Prostate gland (tissue), 2 donors: ENCODE data around the gene APAF1.

ENCODE experiments used
- CTCF ChIP-seq, 4 experiments: fragments of 200-600 bp in 2 of 4; fragments of 450-650 bp in 2 of 4; sonication (generic) in 2 of 4; IDR thresholded peaks; 1 replicate in 3 of 4; 2 replicates in 1 of 4; pipeline ENCODE4 v1.5.1; 2016 to 2019; ENCODE audit warnings: antibody characterized with exemption in 4 of 4, mild to moderate bottlenecking in 2 of 4, moderate library complexity in 2 of 4
- POLR2A ChIP-seq: fragments of 450-650 bp; IDR thresholded peaks from one replicate; pipeline ENCODE4 v1.6.1; 2016; ENCODE audit warnings: antibody characterized with exemption, mild to moderate bottlenecking
- POLR2AphosphoS5 ChIP-seq: sonication (generic); formaldehyde crosslinking; IDR thresholded peaks from one replicate; pipeline ENCODE4 v1.6.1; 2017; ENCODE audit warnings: antibody characterized with exemption

- no peak for TF ChIP-seq CTCF (IDR thresholded peaks at IDR 0.05)
- TF ChIP-seq POLR2AphosphoS5 = no peak
- TF ChIP-seq POLR2A = no peak
Observed at GRCh38 chr12:98686603-98687002, 41.5 kb downstream of the APAF1 start.
